SK-MEL-5 (cell line): Measurements from ENCODE around the gene SCAF8. TPM values are rescaled to one million over a fixed set of nuclear protein-coding genes. Genes with fewer than 3 reads are reported as not detected.
"Not testable (repeated sequence)": the region's sequence is repeated elsewhere in the genome, so short reads cannot be mapped to it uniquely, and the experiment has no call there.

Source experiments
- DNase-seq: peaks from one replicate; pipeline ENCODE4 v3.0.0-alpha.2; 2016; ENCODE audit warnings: low read depth, low spot score
- in situ Hi-C: cut with HindIII; loops from 2 replicates; pipeline ENCODE4 v1.10.0; 2016; ENCODE audit warnings: low sequenced_read_pairs, high pct_unique_total_duplicates, low pct_unique_long_range_greater_than_20kb
- total RNA-seq: library from RNA; depleted of rRNA; stranded (reverse); fragments of >200 nt; shearing (Covaris generic); gene quantifications from 2 replicates; pipeline ENCODE4 v1.2.3, GENCODE V29; 2014

Gene SCAF8
- total RNA-seq, 1 experiment from 2014 or later, result 16.6 TPM

DNA sequence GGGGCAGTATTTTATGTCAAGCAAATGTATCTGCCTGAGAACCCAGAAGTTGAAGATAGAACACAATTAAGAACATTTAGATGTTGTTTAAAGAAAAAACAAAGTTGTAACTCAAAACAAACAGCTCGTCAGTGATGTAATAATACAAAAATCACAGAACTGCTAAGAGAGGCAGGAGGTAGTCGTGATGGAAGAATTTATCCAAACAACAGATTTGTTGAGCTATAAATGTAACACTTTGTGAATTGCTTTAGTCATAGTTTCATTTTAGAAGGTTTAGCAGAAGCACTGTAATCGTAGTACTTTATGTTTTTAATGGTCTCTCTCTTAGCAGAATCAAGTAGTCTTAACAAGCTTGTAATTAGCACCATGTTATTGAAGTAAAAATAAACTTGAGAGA is 73.6 kb downstream of the SCAF8 start:
- no peak for DNase-seq
- in situ Hi-C loops, result no loop called here

DNA sequence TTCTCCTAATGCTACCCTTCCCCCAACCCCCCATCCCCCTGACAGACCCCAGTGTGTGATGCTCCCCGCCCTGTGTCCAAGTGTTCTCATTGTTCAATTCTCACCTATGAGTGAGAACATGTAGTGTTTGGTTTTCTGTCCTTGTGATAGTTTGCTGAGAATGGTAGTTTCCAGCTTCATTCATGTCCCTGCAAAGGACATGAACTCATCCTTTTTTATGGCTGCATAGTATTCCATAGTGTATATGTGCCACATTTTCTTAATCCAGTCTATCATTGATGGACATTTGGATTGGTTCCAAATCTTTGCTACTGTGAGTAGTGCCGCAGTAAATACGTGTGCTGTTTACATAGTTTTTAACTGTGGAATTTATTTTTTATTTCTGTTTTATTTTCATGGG is 78.4 kb downstream of the SCAF8 start:
- DNase-seq, in situ Hi-C loops: not testable (repeated sequence)

DNA sequence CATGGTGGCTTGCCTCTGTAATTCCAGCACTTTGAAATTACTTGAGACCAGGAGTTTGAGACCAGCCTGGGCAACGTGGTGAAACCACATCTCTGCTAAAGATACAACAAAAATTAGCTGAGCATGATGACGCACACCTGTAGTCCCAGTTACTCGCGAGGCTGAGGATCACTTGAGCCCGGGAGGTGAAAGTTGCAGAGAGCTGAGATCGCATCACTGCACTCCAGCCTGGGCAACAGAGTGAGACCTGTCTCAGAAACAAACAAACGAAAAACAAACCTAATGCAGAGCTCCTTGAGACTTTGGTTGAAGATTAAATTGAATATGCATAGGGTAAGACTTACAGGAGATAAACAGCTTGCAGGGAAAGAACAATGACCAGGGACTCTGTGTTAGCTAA is 80.8 kb downstream of the SCAF8 start:
- no peak for DNase-seq
- in situ Hi-C loops, result no loop called here

DNA sequence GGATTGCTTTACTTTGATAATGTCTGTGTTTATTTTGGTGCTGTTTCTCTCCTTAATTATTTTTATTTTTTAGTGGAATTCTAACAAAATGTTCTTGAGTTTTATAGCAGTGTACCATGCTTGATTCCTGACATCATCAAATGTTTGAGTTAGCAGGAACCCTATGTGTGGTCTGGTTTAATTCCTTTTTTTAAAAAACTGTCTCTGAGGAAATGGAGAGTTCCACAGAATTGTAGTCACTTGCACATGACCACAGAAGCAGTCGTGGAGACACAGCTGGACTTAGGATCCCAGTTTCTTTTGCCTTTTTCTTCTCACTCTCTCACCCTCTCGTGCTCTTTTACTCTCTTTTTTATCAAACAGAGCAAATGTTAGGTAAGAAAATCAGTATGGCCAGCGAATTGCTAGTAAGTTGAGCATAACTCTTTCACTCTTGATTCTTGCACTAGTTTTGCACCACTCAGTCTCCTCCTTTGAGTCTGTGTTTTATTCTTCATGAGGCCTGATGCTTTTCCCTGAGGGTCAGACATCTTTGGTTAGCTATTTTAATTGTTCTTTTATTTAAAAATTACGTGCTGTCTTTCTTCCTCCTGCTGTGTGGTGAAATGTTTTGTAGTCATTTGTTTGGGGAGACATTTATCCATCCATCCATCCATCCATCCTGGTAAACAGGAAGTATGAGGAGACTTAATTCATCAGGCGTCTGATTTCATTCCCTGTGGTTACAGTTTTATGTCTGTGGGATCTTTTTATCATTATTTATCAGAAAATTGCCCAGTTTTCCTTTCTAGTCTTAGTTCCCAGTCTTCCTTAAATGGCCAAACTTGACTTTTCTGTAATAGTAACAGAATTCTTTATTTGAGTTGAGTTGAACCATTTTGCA is 83.0 kb downstream of the SCAF8 start:
- in situ Hi-C loops, result no loop called here
- no peak for DNase-seq

DNA sequence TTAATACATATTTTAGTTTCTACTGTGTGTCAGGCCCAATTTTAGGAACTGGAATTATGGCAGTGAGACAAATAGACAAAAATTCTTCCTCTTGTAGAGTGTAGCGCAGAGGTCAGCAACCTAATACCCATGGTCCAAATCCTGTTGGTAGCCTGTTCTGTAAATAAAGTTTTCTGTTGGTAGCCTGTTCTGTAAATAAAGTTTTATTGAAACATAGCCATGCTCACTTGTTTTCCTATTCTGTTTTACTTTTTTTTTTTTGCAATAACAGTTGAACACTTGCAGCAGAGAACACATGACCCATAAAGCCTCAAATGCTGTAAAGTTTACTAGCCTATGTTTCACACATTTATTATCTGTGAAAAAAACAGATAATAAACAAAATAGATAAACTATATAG is 87.9 kb downstream of the SCAF8 start:
- in situ Hi-C loops, result no loop called here
- DNase-seq, result no peak

- DNase-seq, result no peak
- in situ Hi-C loops, result no loop called here
These were observed 88.4 kb downstream of the SCAF8 start for GRCh38 chr6:154821638-154822037.

DNA sequence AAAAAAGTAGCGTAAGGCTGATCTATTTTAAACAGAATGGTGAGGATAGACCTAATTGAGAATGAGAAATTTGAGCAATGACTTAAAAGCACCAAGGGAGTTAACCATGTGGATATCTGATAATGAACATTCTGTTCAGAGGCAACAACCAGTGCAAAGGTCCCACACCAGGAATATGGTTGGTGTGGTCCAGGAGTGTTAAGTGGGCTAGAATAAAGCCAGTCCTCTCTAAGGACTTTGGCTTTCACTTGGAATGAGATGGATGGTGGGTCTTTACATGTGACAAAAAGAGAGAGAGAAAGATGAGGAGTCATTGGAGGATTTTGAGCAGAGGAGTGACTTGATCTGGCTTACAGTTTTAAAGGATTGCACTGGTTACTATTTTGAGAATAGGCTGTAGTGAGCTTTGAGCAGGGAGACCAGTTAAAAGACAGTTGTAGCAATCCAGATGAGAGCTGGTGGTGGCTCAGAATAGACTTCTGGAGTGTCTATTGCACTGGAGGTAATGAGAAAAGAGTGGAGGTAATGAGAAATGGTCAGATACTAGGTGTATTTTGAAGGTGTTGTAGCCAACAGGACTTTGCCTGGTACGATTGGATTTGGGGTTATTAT is 89.8 kb downstream of the SCAF8 start:
- no peak for DNase-seq
- in situ Hi-C loops, result no loop called here

DNA sequence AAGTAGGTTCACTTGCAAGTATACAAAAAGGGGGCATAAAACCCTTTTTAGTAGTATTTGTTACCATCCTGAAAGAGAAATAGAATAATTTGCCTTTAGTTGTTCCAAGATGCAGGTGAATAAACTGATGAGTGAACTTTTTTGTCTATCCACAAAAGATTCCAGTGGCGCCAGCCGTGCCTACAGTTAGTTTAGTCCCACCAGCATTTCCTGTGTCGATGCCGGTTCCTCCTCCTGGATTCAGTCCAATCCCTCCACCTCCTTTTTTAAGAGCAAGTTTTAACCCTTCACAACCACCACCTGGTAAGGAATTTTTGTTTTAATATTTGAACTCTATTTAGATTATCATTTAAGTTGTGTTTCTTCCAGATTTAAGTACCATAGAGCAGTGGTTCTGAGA is 90.9 kb downstream of the SCAF8 start:
- peak; percentile 4 for DNase-seq
- in situ Hi-C loops, result no loop called here

DNA sequence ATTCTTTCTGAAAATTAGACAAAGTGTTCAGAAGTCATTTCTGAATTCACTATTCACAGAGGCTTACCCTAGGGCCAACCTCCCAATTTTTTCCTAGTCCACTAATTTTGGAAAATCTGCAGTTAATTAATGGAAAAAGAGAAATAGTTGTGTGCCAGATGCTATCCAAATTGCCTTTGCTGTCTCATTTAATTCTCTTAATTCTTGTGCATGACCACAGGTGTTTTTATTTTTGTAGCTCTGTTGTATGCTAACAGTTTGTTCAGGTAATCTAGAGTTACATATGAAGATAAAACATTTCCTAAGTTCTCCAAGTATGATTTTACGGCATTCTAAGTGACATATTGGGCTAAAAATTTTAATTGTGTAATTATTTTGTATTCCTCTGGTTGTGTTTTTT is 96.8 kb downstream of the SCAF8 start:
- DNase-seq, result no peak
- in situ Hi-C loops, result no loop called here

DNA sequence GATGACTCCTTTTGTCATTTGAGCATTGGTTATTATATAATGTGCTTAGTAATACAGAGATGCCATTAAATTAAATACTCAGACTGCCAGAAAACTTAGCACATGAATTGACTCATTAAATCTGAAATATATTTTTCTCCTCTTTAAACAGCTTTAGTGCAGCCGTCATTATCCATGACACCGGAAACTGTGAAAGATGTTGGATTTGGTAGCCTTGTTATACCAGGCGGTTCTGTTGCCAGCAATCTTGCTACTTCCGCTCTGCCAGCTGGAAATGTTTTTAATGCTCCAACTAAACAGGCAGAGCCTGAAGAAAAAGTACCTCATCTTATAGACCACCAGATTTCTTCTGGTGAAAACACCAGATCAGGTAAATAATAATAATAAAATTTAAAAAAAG is 97.6 kb downstream of the SCAF8 start:
- in situ Hi-C loops, result no loop called here
- DNase-seq, result no peak

- no peak for DNase-seq
- in situ Hi-C loops, result no loop called here
These were observed 102.1 kb downstream of the SCAF8 start for GRCh38 chr6:154835307-154835706.

GRCh38 chr6:154839546-154839945 is 106.3 kb downstream of the SCAF8 start:
- in situ Hi-C loops, result no loop called here
- no peak for DNase-seq

DNA sequence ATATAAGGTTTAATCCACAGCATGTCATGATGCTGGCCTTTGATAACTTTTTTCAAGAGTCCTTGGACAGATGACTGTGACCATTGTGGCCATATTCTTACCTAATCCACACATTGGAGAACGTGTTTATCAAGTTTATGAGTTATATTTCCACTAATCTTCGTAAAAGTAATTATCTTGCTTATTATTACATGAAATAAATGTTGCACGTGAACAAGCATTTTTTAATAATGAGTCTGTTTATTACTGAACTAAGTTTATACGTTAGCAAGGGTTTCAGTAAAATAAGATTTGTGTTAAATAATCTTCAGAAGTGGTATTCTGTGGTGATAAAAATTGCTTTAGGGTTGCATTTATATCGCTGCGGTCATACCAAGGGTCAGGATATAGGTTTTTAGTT is 107.1 kb downstream of the SCAF8 start:
- in situ Hi-C loops, result no loop called here
- no peak for DNase-seq

DNA sequence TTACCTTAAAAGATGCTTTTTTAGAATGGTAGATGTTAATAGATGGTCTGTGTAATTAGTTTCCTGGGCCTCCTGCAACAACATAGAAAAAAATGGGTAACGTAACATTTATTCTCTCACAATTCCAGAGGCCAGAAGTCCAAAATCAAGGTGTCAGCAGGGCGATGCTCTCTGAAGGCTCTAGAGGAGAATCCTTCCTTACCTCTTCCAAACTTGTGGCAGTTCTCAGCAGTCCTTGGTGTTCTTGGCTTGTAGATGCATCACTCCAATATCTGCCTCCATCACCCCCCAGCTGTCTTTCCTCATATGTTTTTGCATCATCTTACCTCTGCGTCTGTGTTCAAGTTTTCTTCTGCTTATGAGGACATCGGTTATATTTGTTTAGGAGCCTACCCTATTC is 107.9 kb downstream of the SCAF8 start:
- in situ Hi-C loops, result no loop called here
- no peak for DNase-seq

DNA sequence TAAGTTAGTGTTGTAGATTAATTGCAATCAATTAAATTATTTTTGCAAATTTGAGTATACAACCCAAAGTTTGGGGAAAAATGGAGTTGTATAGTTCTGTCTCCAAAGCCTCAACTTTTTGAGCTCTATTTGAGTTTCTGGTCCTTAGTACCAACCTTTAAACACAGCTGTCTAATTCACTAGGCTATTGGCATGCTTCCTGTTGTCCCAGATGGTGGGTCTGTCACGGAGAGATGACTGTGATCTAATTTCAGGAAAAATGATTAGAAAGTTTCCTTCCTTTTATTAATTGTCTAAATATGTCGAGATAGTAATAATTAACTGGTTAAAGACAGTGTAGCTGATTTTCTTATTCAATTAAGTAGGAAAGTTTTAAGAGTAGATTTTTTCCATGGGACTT is 109.6 kb downstream of the SCAF8 start:
- DNase-seq, result no peak
- in situ Hi-C loops, result no loop called here

- no peak for DNase-seq
- in situ Hi-C loops, result no loop called here
These were observed 114.1 kb downstream of the SCAF8 start for GRCh38 chr6:154847318-154847717.

GRCh38 chr6:154848580-154848979 is 115.4 kb downstream of the SCAF8 start:
- in situ Hi-C loops, result no loop called here
- DNase-seq, result no peak

DNA sequence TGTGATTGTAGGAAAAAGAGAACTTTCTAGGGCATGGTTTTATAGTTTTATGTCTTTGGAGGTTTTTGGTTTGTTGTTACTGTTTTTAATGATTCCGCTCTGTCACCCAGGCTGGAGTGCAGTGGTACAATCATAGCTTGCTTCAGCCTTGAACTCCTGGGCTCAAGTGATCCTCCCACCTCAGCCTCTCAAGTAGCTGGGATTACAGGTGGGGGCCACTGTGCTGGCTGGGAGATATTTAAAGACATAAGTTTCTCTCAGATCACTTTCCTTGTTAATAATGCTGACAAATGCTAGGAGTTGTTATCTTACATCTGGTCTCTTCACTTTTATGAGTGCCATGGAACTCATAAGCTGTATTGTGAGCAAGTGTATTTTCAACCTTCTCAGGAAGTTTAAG is 116.3 kb downstream of the SCAF8 start:
- no peak for DNase-seq
- in situ Hi-C loops, result no loop called here

DNA sequence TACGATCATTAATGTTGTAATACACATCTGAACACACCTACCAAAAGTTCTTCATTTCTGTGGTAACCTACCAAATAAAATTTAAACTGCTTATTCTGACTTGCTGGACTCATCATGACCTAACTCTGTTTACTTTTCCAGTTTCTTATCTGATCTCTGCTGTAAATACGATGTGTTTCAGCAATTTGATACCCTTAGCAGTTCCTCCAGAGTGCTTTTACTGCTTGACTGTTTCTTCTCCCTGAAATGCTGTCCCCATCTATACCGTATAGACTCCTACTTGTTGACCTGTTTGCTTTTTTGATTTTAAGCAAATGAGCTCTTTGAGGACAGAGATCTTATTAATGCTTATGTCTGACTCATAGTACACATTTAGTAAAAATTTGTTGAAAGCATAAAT is 119.5 kb downstream of the SCAF8 start:
- in situ Hi-C loops, result no loop called here
- DNase-seq, result no peak
